ENCODE data around the gene CHTF18. TPM values are rescaled to one million over a fixed set of nuclear protein-coding genes. Genes with fewer than 3 reads are reported as not detected.

Gene CHTF18
- total and polyA plus RNA-seq, 2 experiments from 2014 or later: 61.3 to 129 TPM

- peaks cover 15% of the 10 kb centered on the region for H3K27me3 Mint-ChIP-seq (ENCODE audit: insufficient read depth, low read depth, poor library complexity)
- H3K4me3 Mint-ChIP-seq: no peak overlapping the region
- no peaks in the 10 kb centered on the region; the same call in 2 of the 3 replicates for H3K9me3 Mint-ChIP-seq
- Histone ChIP-seq H2AFZ (no peak overlapping the region), H3K4me2 (no peak overlapping the region), H3K4me1 (ENCODE audit: insufficient read depth) (no peaks in the 10 kb centered on the region), H3K36me3 (ENCODE audit: insufficient read depth) (no peaks in the 10 kb centered on the region), H3K27ac (ENCODE audit: low read depth) (no peak overlapping the region), H3K9me2 (ENCODE audit: insufficient read depth) (no peaks in the 10 kb centered on the region), H3K79me2 (replicated peaks; ENCODE audit: insufficient read depth) (no peaks in the 10 kb centered on the region), H3F3A (replicated peaks; ENCODE audit: low read depth) (no peaks in the 10 kb centered on the region), H3K27me3 (ENCODE audit: insufficient read depth) (no peaks in the 10 kb centered on the region), H4K20me1 (replicated peaks; ENCODE audit: insufficient read depth) (no peaks in the 10 kb centered on the region), H3K4me3 (no peak overlapping the region)
- no peaks in the 10 kb centered on the region for H3K36me3 Mint-ChIP-seq (ENCODE audit: low read depth)
- H3K27ac Mint-ChIP-seq: no peak overlapping the region
- TF ChIP-seq JUNB (IDR thresholded peaks at IDR 0.05; ENCODE audit: unreplicated experiment) (no peak), ZNF114 (CRISPR knock-in tag; IDR thresholded peaks at IDR 0.05) (no peak)
- DNase-seq (ENCODE audit: low spot score) (no peak), ATAC-seq (peak; percentile 26)
- no peaks in the 10 kb centered on the region; the same call in 1 of the 3 replicates for H3K4me1 Mint-ChIP-seq
Measured at GRCh38 chr16:761625-762513, 26.6 kb upstream of the CHTF18 start.

- ATAC-seq: no peak
- TF ChIP-seq STAT1 (IDR thresholded peaks at IDR 0.05; ENCODE audit: unreplicated experiment) (no peak), POLR2AphosphoS5 (IDR thresholded peaks at IDR 0.05; ENCODE audit: low read depth) (no peak), EZH2 (IDR thresholded peaks at IDR 0.05; ENCODE audit: low read depth, unreplicated experiment) (no peak), ZNF114 (CRISPR knock-in tag; IDR thresholded peaks at IDR 0.05) (no peak), JUNB (IDR thresholded peaks at IDR 0.05; ENCODE audit: unreplicated experiment) (no peak), ZNF331 (CRISPR knock-in tag; IDR thresholded peaks at IDR 0.05; ENCODE audit: low read depth) (no peak), EZH2phosphoT487 (IDR thresholded peaks at IDR 0.05; ENCODE audit: unreplicated experiment) (no peak)
- TF ChIP-seq, protein P1, sequence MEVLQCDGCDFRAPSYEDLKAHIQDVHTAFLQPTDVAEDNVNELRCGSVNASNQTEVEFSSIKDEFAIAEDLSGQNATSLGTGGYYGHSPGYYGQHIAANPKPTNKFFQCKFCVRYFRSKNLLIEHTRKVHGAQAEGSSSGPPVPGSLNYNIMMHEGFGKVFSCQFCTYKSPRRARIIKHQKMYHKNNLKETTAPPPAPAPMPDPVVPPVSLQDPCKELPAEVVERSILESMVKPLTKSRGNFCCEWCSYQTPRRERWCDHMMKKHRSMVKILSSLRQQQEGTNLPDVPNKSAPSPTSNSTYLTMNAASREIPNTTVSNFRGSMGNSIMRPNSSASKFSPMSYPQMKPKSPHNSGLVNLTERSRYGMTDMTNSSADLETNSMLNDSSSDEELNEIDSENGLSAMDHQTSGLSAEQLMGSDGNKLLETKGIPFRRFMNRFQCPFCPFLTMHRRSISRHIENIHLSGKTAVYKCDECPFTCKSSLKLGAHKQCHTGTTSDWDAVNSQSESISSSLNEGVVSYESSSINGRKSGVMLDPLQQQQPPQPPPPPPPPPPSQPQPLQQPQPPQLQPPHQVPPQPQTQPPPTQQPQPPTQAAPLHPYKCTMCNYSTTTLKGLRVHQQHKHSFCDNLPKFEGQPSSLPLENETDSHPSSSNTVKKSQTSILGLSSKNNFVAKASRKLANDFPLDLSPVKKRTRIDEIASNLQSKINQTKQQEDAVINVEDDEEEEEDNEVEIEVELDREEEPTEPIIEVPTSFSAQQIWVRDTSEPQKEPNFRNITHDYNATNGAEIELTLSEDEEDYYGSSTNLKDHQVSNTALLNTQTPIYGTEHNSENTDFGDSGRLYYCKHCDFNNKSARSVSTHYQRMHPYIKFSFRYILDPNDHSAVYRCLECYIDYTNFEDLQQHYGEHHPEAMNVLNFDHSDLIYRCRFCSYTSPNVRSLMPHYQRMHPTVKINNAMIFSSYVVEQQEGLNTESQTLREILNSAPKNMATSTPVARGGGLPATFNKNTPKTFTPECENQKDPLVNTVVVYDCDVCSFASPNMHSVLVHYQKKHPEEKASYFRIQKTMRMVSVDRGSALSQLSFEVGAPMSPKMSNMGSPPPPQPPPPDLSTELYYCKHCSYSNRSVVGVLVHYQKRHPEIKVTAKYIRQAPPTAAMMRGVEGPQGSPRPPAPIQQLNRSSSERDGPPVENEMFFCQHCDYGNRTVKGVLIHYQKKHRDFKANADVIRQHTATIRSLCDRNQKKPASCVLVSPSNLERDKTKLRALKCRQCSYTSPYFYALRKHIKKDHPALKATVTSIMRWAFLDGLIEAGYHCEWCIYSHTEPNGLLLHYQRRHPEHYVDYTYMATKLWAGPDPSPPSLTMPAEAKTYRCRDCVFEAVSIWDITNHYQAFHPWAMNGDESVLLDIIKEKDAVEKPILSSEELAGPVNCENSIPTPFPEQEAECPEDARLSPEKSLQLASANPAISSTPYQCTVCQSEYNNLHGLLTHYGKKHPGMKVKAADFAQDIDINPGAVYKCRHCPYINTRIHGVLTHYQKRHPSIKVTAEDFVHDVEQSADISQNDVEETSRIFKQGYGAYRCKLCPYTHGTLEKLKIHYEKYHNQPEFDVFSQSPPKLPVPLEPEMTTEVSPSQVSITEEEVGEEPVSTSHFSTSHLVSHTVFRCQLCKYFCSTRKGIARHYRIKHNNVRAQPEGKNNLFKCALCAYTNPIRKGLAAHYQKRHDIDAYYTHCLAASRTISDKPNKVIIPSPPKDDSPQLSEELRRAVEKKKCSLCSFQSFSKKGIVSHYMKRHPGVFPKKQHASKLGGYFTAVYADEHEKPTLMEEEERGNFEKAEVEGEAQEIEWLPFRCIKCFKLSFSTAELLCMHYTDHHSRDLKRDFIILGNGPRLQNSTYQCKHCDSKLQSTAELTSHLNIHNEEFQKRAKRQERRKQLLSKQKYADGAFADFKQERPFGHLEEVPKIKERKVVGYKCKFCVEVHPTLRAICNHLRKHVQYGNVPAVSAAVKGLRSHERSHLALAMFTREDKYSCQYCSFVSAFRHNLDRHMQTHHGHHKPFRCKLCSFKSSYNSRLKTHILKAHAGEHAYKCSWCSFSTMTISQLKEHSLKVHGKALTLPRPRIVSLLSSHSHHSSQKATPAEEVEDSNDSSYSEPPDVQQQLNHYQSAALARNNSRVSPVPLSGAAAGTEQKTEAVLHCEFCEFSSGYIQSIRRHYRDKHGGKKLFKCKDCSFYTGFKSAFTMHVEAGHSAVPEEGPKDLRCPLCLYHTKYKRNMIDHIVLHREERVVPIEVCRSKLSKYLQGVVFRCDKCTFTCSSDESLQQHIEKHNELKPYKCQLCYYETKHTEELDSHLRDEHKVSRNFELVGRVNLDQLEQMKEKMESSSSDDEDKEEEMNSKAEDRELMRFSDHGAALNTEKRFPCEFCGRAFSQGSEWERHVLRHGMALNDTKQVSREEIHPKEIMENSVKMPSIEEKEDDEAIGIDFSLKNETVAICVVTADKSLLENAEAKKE (CRISPR knock-in tag; IDR thresholded peaks at IDR 0.05): no peak
- TF ChIP-seq, protein P2, sequence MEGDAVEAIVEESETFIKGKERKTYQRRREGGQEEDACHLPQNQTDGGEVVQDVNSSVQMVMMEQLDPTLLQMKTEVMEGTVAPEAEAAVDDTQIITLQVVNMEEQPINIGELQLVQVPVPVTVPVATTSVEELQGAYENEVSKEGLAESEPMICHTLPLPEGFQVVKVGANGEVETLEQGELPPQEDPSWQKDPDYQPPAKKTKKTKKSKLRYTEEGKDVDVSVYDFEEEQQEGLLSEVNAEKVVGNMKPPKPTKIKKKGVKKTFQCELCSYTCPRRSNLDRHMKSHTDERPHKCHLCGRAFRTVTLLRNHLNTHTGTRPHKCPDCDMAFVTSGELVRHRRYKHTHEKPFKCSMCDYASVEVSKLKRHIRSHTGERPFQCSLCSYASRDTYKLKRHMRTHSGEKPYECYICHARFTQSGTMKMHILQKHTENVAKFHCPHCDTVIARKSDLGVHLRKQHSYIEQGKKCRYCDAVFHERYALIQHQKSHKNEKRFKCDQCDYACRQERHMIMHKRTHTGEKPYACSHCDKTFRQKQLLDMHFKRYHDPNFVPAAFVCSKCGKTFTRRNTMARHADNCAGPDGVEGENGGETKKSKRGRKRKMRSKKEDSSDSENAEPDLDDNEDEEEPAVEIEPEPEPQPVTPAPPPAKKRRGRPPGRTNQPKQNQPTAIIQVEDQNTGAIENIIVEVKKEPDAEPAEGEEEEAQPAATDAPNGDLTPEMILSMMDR (conservative IDR thresholded peaks at IDR 0.05; ENCODE audit: low read depth in 2 of 2): no peak
Measured at GRCh38 chr16:762595-763268, 25.7 kb upstream of the CHTF18 start.

More at GRCh38 chr16:762595-763268, 25.7 kb upstream of the CHTF18 start:
- no peak overlapping the region for H3K27ac Mint-ChIP-seq
- H3K27me3 Mint-ChIP-seq (ENCODE audit: insufficient read depth, low read depth, poor library complexity): peaks cover 15% of the 10 kb centered on the region
- no peak for DNase-seq (ENCODE audit: low spot score)
- H3K4me3 Mint-ChIP-seq: no peak overlapping the region
- no peaks in the 10 kb centered on the region for H4K20me1 ChIP-seq (replicated peaks; ENCODE audit: insufficient read depth)
- no peaks in the 10 kb centered on the region for H3F3A ChIP-seq (replicated peaks; ENCODE audit: low read depth)
- no peaks in the 10 kb centered on the region for H3K79me2 ChIP-seq (replicated peaks; ENCODE audit: insufficient read depth)
- no peak overlapping the region for H3K4me3 ChIP-seq
- H3K4me1 ChIP-seq (ENCODE audit: insufficient read depth): no peaks in the 10 kb centered on the region
- no peaks in the 10 kb centered on the region for H3K9me2 ChIP-seq (ENCODE audit: insufficient read depth)
- no peaks in the 10 kb centered on the region; the same call in 1 of the 3 replicates for H3K4me1 Mint-ChIP-seq
- no peaks in the 10 kb centered on the region; the same call in 2 of the 3 replicates for H3K9me3 Mint-ChIP-seq
- H3K36me3 ChIP-seq (ENCODE audit: insufficient read depth): no peaks in the 10 kb centered on the region
- no peak overlapping the region for H3K27ac ChIP-seq (ENCODE audit: low read depth)
- no peaks in the 10 kb centered on the region for H3K36me3 Mint-ChIP-seq (ENCODE audit: low read depth)
- no peak overlapping the region for H2AFZ ChIP-seq
- H3K27me3 ChIP-seq (ENCODE audit: insufficient read depth): no peaks in the 10 kb centered on the region
- no peak overlapping the region for H3K4me2 ChIP-seq
